Colonic mucosa (tissue), 4 donors: ENCODE results near the gene AMDHD1. TPM values are rescaled to one million over a fixed set of nuclear protein-coding genes. Genes with fewer than 3 reads are reported as not detected.
"Not testable (repeated sequence)": the region's sequence is repeated elsewhere in the genome, so short reads cannot be mapped to it uniquely, and the experiment has no call there.

Experiments
- DNase-seq: peaks from one replicate; pipeline ENCODE4 v3.0.0-alpha.2; 2020
- H3K27ac ChIP-seq: fragments of 200-600 bp; one replicate; pipeline ENCODE4 v1.8.0; 2021
- H3K27me3 ChIP-seq: fragments of 200-600 bp; one replicate; pipeline ENCODE4 v1.8.0; 2021
- H3K36me3 ChIP-seq: fragments of 200-600 bp; one replicate; pipeline ENCODE4 v1.8.0; 2021
- H3K4me1 ChIP-seq: fragments of 200-600 bp; one replicate; pipeline ENCODE4 v1.8.0; 2021; ENCODE audit warnings: mild to moderate bottlenecking
- H3K4me3 ChIP-seq: fragments of 200-600 bp; one replicate; pipeline ENCODE4 v1.8.0; 2021
- H3K9ac ChIP-seq, 2 donors: one replicate each; pipeline ENCODE4 v1.7.0; 2013; ENCODE audit warnings: control low read depth in 2 of 2, low read depth in 2 of 2, low read length in 2 of 2
- H3K9me3 ChIP-seq: fragments of 200-600 bp; one replicate; pipeline ENCODE4 v1.8.0; 2021
- CTCF ChIP-seq: fragments of 200-600 bp; IDR thresholded peaks from one replicate; pipeline ENCODE4 v1.8.0; 2022; ENCODE audit warnings: antibody characterized with exemption, mild to moderate bottlenecking
- intact Hi-C: fragments of 100-400 bp; cut with DNase I; formaldehyde crosslinking; loops from one replicate; pipeline ENCODE4 v1.14.1; 2022
- total RNA-seq, 2 donors: library from RNA; stranded (reverse); fragmentation: NEBNext Ultra II Directional in 1 of 2; extraction: Animal tissue kit (Norgen Biotek cat#: 25700) in 1 of 2; gene quantifications; one replicate each; pipeline ENCODE4 v1.2.1, GENCODE V29; 2021
- donor health status: healthy.
- donor health status: DM: no; HTN: no; CAD: no.
- donor health status: DM: no; HTN: no; CAD: no.

The AMDHD1 gene
- total RNA-seq, 2 donors from 2014 or later = 0.48 TPM; not detected in 1

DNA sequence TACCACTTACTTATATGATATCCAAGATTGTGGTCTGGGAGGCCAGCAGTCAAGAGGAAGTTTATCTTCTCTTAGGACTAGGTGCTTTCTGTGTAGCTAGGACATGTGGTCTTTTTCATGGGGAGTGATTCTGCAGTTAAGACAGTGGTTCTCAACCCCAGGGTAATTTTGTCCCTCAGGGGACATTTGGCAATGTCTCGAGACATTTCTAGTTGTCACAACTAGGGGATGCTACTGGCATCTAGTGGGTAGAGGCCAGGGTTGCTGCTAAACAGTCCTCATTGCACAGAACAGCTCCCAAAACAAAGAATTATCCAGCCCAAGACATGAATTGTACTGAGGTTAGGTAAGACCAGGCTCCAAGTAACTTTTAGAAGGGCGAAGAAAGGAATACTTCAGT lies 20.0 kb downstream of the AMDHD1 start:
- intact Hi-C loops = no loop called here
- no peaks in the 10 kb centered on the region for H3K9me3 ChIP-seq
- no peaks in the 10 kb centered on the region for H3K36me3 ChIP-seq
- no peaks in the 10 kb centered on the region for H3K27me3 ChIP-seq
- no peaks in the 10 kb centered on the region for H3K4me1 ChIP-seq
- no peak for TF ChIP-seq CTCF
- H3K27ac ChIP-seq = no peak overlapping the region
- H3K4me3 ChIP-seq = no peak overlapping the region
- no peak for DNase-seq
- H3K9ac ChIP-seq = no peak overlapping the region

DNA sequence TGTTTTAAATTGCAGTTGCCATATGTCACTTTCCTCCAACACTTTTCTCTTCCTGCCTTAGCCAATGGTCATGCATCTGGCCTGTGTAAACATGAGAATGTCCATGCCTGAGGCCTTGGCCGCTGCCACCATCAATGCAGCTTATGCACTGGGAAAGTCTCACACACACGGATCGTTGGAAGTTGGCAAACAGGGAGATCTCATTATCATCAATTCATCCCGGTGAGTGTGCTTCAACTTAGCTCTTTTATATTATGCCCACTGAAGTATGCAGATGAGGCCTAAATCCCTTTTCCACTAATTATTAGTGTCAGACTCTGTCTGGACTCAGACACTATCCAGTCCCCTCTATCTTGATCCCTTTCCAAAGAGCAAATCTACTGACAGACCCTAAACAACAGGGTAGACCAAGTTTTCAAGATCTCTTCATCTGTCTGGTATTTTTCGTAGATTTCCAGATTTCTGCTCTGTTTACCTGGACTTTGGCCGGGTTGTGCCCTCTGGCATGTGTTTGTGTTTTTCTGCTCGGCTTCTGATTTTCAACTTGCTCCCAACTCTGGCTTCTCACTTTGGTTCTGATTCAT lies 23.2 kb downstream of the AMDHD1 start:
- intact Hi-C loops = no loop called here
- DNase-seq = no peak
- Histone ChIP-seq H3K27me3 (no peaks in the 10 kb centered on the region), H3K9me3 (no peaks in the 10 kb centered on the region), H3K9ac (no peak overlapping the region), H3K36me3 (no peaks in the 10 kb centered on the region), H3K4me3 (no peak overlapping the region), H3K27ac (no peak overlapping the region), H3K4me1 (no peaks in the 10 kb centered on the region)
- TF ChIP-seq CTCF = no peak

- no peak for DNase-seq
- Histone ChIP-seq H3K4me1 (no peaks in the 10 kb centered on the region), H3K27ac (no peak overlapping the region), H3K9me3 (no peaks in the 10 kb centered on the region), H3K4me3 (no peak overlapping the region), H3K9ac (no peak overlapping the region), H3K27me3 (no peaks in the 10 kb centered on the region), H3K36me3 (no peaks in the 10 kb centered on the region)
- intact Hi-C loops = no loop called here
- TF ChIP-seq CTCF = no peak
These were observed 24.2 kb downstream of the AMDHD1 start for GRCh38 chr12:95967301-95967700.

GRCh38 chr12:95969116-95969515 lies 26.0 kb downstream of the AMDHD1 start:
- intact Hi-C loops, H3K9ac ChIP-seq, H3K27ac ChIP-seq, H3K27me3 ChIP-seq, H3K9me3 ChIP-seq, H3K36me3 ChIP-seq, H3K4me3 ChIP-seq, H3K4me1 ChIP-seq, DNase-seq: not testable (repeated sequence)

DNA sequence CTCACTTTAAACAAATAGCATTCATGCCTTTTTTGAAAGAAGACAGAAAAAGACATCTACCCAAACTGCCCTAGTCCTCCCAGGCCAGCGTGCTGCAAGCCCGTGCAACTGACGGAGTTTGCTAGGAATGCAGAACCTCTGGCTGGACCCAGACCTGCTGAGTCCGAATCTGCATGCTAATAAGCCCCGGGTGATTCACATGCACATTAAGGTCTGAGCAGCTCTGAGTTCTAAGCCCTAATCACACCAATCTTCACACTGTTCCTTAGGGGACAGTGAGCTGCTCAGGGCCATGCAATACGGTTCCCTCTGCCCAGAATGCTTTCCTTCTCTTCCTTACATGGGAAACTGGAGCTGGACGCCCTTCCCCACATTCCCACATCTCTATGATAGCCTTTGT lies 27.8 kb downstream of the AMDHD1 start:
- Histone ChIP-seq H3K27ac (no peak overlapping the region), H3K4me3 (no peak overlapping the region), H3K36me3 (no peaks in the 10 kb centered on the region), H3K9me3 (no peaks in the 10 kb centered on the region), H3K9ac (no peak overlapping the region), H3K27me3 (no peaks in the 10 kb centered on the region), H3K4me1 (no peaks in the 10 kb centered on the region)
- intact Hi-C loops = no loop called here
- TF ChIP-seq CTCF = no peak
- DNase-seq = no peak

DNA sequence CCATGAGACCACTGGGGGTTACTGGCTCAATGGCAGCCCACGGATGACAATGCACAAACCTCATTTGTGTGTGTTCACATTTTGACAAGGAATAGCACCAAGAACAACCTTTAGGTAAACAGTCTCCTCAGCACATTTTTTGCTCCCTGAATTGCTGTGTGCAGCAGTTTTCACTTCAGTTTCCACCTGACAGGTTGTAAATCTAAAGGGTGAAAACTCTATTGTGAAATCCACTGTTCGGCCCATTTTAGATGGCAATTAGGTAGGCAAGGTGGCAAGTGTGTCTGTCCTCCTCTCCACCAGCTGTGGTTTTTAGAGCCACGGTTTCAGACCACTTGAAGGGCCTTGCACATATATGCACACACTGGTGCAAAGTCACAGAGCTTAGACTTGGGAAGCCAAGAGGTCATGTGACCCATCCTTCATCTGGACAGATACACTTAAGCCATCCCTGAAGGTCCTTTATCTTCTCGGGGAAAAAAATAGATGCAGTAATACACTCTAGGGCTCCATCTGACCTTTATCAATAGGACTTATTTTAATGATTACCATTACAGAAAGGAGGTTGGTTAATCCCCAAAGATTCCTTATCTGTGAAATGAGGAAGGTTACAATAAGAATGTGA lies 29.8 kb downstream of the AMDHD1 start:
- no peaks in the 10 kb centered on the region for H3K27me3 ChIP-seq
- no peak for TF ChIP-seq CTCF
- no peaks in the 10 kb centered on the region for H3K4me1 ChIP-seq
- H3K9me3 ChIP-seq = no peaks in the 10 kb centered on the region
- H3K36me3 ChIP-seq = no peaks in the 10 kb centered on the region
- H3K27ac ChIP-seq = no peak overlapping the region
- DNase-seq = no peak
- intact Hi-C loops = no loop called here
- no peak overlapping the region for H3K9ac ChIP-seq
- H3K4me3 ChIP-seq = no peak overlapping the region
